Measurements from ENCODE around the gene IGF2R. TPM values are rescaled to one million over a fixed set of nuclear protein-coding genes. Genes with fewer than 3 reads are reported as not detected.

Gene IGF2R
- total RNA-seq, 3 donors from 2014 or later, result 60.4 to 112 (median 81.0) TPM

GRCh38 chr6:160015778-160016684 lies 47.1 kb downstream of the IGF2R start:
- H3K36me3 ChIP-seq, result no peaks in the 10 kb centered on the region
- no peaks in the 10 kb centered on the region for H3K4me1 ChIP-seq
- TF ChIP-seq CTCF (IDR thresholded peaks at IDR 0.05), result no peak
- no peak for TF ChIP-seq POLR2AphosphoS5 (IDR thresholded peaks at IDR 0.05)
- no peak for TF ChIP-seq POLR2A (IDR thresholded peaks at IDR 0.05)
- H3K4me3 ChIP-seq, result no peak overlapping the region
- no peak overlapping the region for H3K27ac ChIP-seq
- no peaks in the 10 kb centered on the region for H3K9me3 ChIP-seq
- no peaks in the 10 kb centered on the region for H3K27me3 ChIP-seq
- no peak for DNase-seq (ENCODE audit: low spot score in 2 of 2)
- intact Hi-C loops (cut with DNase I; ENCODE audit: low total_unique reads), result no loop called here

GRCh38 chr6:160022101-160022500 lies 53.2 kb downstream of the IGF2R start:
- no peaks in the 10 kb centered on the region for H3K9me3 ChIP-seq
- no peaks in the 10 kb centered on the region for H3K36me3 ChIP-seq
- no peak for DNase-seq (ENCODE audit: low spot score in 2 of 2)
- no peaks in the 10 kb centered on the region for H3K4me1 ChIP-seq
- H3K27me3 ChIP-seq, result no peaks in the 10 kb centered on the region
- no peak overlapping the region for H3K4me3 ChIP-seq
- no peak overlapping the region for H3K27ac ChIP-seq
- no peak for TF ChIP-seq POLR2AphosphoS5 (IDR thresholded peaks at IDR 0.05)
- TF ChIP-seq CTCF (IDR thresholded peaks at IDR 0.05), result no peak
- no peak for TF ChIP-seq POLR2A (IDR thresholded peaks at IDR 0.05)
- intact Hi-C loops (cut with DNase I; ENCODE audit: low total_unique reads), result no loop called here

GRCh38 chr6:160022793-160023192 lies 53.9 kb downstream of the IGF2R start:
- Histone ChIP-seq H3K27me3 (no peaks in the 10 kb centered on the region), H3K4me3 (no peak overlapping the region), H3K36me3 (no peaks in the 10 kb centered on the region), H3K27ac (no peak overlapping the region), H3K4me1 (no peaks in the 10 kb centered on the region), H3K9me3 (no peaks in the 10 kb centered on the region)
- DNase-seq (ENCODE audit: low spot score in 2 of 2), result no peak
- intact Hi-C loops (cut with DNase I; ENCODE audit: low total_unique reads), result no loop called here
- TF ChIP-seq CTCF (IDR thresholded peaks at IDR 0.05), result no peak
- TF ChIP-seq POLR2AphosphoS5 (IDR thresholded peaks at IDR 0.05), result no peak
- no peak for TF ChIP-seq POLR2A (IDR thresholded peaks at IDR 0.05)

- no peaks in the 10 kb centered on the region for H3K36me3 ChIP-seq
- no peak overlapping the region for H3K27ac ChIP-seq
- no peak for DNase-seq (ENCODE audit: low spot score in 2 of 2)
- intact Hi-C loops (cut with DNase I; ENCODE audit: low total_unique reads), result no loop called here
- no peak for TF ChIP-seq CTCF (IDR thresholded peaks at IDR 0.05)
- TF ChIP-seq POLR2A (IDR thresholded peaks at IDR 0.05), result no peak
- TF ChIP-seq POLR2AphosphoS5 (IDR thresholded peaks at IDR 0.05), result no peak
- H3K4me1 ChIP-seq, result no peaks in the 10 kb centered on the region
- no peaks in the 10 kb centered on the region for H3K27me3 ChIP-seq
- no peaks in the 10 kb centered on the region for H3K9me3 ChIP-seq
- no peak overlapping the region for H3K4me3 ChIP-seq
Observed at GRCh38 chr6:160024152-160024551, 55.3 kb downstream of the IGF2R start.

- H3K27ac ChIP-seq, result no peak overlapping the region
- no peak overlapping the region for H3K4me3 ChIP-seq
- H3K36me3 ChIP-seq, result no peaks in the 10 kb centered on the region
- no peaks in the 10 kb centered on the region for H3K9me3 ChIP-seq
- TF ChIP-seq CTCF (IDR thresholded peaks at IDR 0.05), result no peak
- TF ChIP-seq POLR2AphosphoS5 (IDR thresholded peaks at IDR 0.05), result no peak
- TF ChIP-seq POLR2A (IDR thresholded peaks at IDR 0.05), result no peak
- H3K27me3 ChIP-seq, result no peaks in the 10 kb centered on the region
- no peak for DNase-seq (ENCODE audit: low spot score in 2 of 2)
- intact Hi-C loops (cut with DNase I; ENCODE audit: low total_unique reads), result no loop called here
- H3K4me1 ChIP-seq, result no peaks in the 10 kb centered on the region
Observed at GRCh38 chr6:160027076-160027475, 58.2 kb downstream of the IGF2R start.

All from breast epithelium (tissue), 4 donors.